HG02840 (cell line): ENCODE results near the gene TMEM63C.

Experiments used
- ATAC-seq: cut with Tn5 transposase; IDR thresholded peaks from one replicate; pipeline ENCODE4 v1.9.1; 2021; ENCODE audit warnings: mild to moderate bottlenecking, moderate library complexity, moderate number of reproducible peaks; ENCODE audit not compliant: unreplicated experiment, low FRiP score

The TMEM63C gene

GRCh38 chr14:77249286-77249685 lies 67.7 kb downstream of the TMEM63C start:
- no peak for ATAC-seq

GRCh38 chr14:77250927-77251326 lies 69.3 kb downstream of the TMEM63C start:
- no peak for ATAC-seq

- ATAC-seq, result no peak
These were observed 70.3 kb downstream of the TMEM63C start for GRCh38 chr14:77251870-77252269.

GRCh38 chr14:77253333-77254190 lies 72.0 kb downstream of the TMEM63C start:
- no peak for ATAC-seq

GRCh38 chr14:77256694-77257093 lies 75.1 kb downstream of the TMEM63C start:
- ATAC-seq, result no peak

- ATAC-seq, result no peak
These were observed 76.1 kb downstream of the TMEM63C start for GRCh38 chr14:77257700-77258099.

GRCh38 chr14:77258566-77258965 lies 77.0 kb downstream of the TMEM63C start:
- ATAC-seq, result no peak

- ATAC-seq, result no peak
These were observed 77.6 kb downstream of the TMEM63C start for GRCh38 chr14:77259025-77259715.

GRCh38 chr14:77260199-77260598 lies 78.6 kb downstream of the TMEM63C start:
- ATAC-seq, result no peak

GRCh38 chr14:77260631-77261030 lies 79.0 kb downstream of the TMEM63C start:
- ATAC-seq, result no peak

GRCh38 chr14:77264466-77265186 lies 83.0 kb downstream of the TMEM63C start:
- ATAC-seq, result no peak

GRCh38 chr14:77265187-77265515 lies 83.6 kb downstream of the TMEM63C start:
- ATAC-seq, result no peak

- ATAC-seq, result no peak
These were observed 84.2 kb downstream of the TMEM63C start for GRCh38 chr14:77265561-77266335.

GRCh38 chr14:77266336-77266735 lies 84.7 kb downstream of the TMEM63C start:
- ATAC-seq, result no peak

DNA sequence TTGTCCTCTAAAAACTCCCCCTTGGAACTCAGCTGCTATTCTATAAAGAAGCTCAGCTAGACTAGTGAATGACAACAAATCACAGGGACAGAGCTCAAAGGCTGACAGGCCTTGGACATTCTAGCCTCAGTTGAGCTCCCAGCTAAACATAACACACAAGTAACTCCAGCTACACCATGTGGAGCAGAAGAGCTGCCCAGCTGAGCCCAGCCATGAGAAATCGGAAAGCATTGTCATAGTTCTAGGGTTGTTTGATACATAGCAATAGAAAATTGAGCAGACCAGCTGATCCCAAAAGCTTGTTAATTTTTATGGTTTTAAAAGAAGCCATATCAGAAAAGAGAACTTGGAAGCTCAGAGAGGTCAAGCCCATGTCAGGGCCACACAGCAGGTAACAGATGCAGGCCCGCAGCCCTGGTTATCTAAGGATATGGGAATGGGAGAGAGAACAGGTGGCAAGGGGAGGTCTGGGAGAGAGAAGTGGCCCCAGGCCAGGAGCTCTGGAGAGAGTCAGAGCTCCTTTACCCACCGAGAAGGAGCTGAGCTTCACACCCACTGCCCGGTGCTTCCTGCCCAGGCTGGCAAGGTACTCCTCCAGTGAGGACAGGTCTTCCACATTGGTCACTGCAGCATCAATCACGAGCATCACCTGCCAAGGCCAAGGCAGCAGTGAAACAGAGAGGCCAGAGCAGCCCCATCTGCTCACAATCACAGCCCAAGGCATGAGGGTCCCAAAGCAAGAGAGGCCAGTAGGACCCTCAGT lies 86.5 kb downstream of the TMEM63C start:
- ATAC-seq, result no peak

GRCh38 chr14:77268989-77269600 lies 87.5 kb downstream of the TMEM63C start:
- no peak for ATAC-seq

- ATAC-seq, result no peak
These were observed 88.9 kb downstream of the TMEM63C start for GRCh38 chr14:77270361-77271112.

GRCh38 chr14:77271113-77271710 lies 89.6 kb downstream of the TMEM63C start, which contains the start of gene NGB:
NGB (minus strand) TSS chr14:77271206; CDS start chr14:77270937, 269 bp downstream.
- ATAC-seq, result no peak
